Suprapubic skin (tissue), 4 donors: Measurements from ENCODE around the gene POU2AF2.

Experiments
- EP300 ChIP-seq: sonication (generic); formaldehyde crosslinking; IDR thresholded peaks from one replicate; pipeline ENCODE4 v1.6.1; 2017; ENCODE audit warnings: antibody characterized with exemption
- POLR2A ChIP-seq, 2 donors: fragments of 450-650 bp; IDR thresholded peaks; one replicate each; pipeline ENCODE4 v1.6.1; 2017; ENCODE audit warnings: antibody characterized with exemption in 2 of 2, mild to moderate bottlenecking in 2 of 2, moderate library complexity in 2 of 2
- POLR2AphosphoS5 ChIP-seq, 3 donors: sonication (generic); formaldehyde crosslinking; IDR thresholded peaks; one replicate each; pipeline ENCODE4 v1.6.1; 2017; ENCODE audit warnings: antibody characterized with exemption in 3 of 3
- TF ChIP-seq, protein P1 (sequence below), 2 donors: fragments of 200-600 bp in 1 of 2; fragments of 450-650 bp in 1 of 2; sonication (generic) in 1 of 2; IDR thresholded peaks; one replicate each; pipeline ENCODE4 v1.5.1; 2016 to 2019; ENCODE audit warnings: antibody characterized with exemption in 2 of 2, mild to moderate bottlenecking in 1 of 2, moderate library complexity in 1 of 2

- TF ChIP-seq, protein P1, sequence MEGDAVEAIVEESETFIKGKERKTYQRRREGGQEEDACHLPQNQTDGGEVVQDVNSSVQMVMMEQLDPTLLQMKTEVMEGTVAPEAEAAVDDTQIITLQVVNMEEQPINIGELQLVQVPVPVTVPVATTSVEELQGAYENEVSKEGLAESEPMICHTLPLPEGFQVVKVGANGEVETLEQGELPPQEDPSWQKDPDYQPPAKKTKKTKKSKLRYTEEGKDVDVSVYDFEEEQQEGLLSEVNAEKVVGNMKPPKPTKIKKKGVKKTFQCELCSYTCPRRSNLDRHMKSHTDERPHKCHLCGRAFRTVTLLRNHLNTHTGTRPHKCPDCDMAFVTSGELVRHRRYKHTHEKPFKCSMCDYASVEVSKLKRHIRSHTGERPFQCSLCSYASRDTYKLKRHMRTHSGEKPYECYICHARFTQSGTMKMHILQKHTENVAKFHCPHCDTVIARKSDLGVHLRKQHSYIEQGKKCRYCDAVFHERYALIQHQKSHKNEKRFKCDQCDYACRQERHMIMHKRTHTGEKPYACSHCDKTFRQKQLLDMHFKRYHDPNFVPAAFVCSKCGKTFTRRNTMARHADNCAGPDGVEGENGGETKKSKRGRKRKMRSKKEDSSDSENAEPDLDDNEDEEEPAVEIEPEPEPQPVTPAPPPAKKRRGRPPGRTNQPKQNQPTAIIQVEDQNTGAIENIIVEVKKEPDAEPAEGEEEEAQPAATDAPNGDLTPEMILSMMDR (IDR thresholded peaks at IDR 0.05), result no peak
- TF ChIP-seq EP300 (no peak), POLR2A (IDR thresholded peaks at IDR 0.05) (no peak), POLR2AphosphoS5 (IDR thresholded peaks at IDR 0.05) (no peak)
These were observed 63.8 kb downstream of the POU2AF2 start for GRCh38 chr11:111309215-111309915.
